GM20431 (cell line): ENCODE measurements around the gene LINGO3.
"Not testable (repeated sequence)": the region's sequence is repeated elsewhere in the genome, so short reads cannot be mapped to it uniquely, and the experiment has no call there.

Source experiments
- in situ Hi-C: fragments of 300-500 bp; cut with MseI, MboI; formaldehyde crosslinking; loops from one replicate; pipeline ENCODE4 v1.15.0; 2020; ENCODE audit warnings: low sequenced_read_pairs; ENCODE audit not compliant: unreplicated experiment

LINGO3 gene

GRCh38 chr19:2308114-2308556 lies at the start of gene LINGO3:
Gene LINGO3 (minus strand): TSS chr19:2308154. CDS start chr19:2291776, 16,378 bp downstream.
- in situ Hi-C loops = no loop called here

GRCh38 chr19:2356036-2356646 lies 48.2 kb upstream of the LINGO3 start:
- in situ Hi-C loops = no loop called here

- in situ Hi-C loops = no loop called here
These were observed 47.4 kb upstream of the LINGO3 start for GRCh38 chr19:2355168-2356035.

- in situ Hi-C loops = no loop called here
These were observed 46.7 kb upstream of the LINGO3 start for GRCh38 chr19:2354670-2355069.

- in situ Hi-C loops = no loop called here
These were observed 46.1 kb upstream of the LINGO3 start for GRCh38 chr19:2353887-2354592.

GRCh38 chr19:2353159-2353886 lies 45.4 kb upstream of the LINGO3 start:
- in situ Hi-C loops = no loop called here

- in situ Hi-C loops = no loop called here
These were observed 44.2 kb upstream of the LINGO3 start for GRCh38 chr19:2352121-2352520.

GRCh38 chr19:2351591-2351990 lies 43.6 kb upstream of the LINGO3 start:
- in situ Hi-C loops = no loop called here

GRCh38 chr19:2350656-2351055 lies 42.7 kb upstream of the LINGO3 start:
- in situ Hi-C loops = no loop called here

- in situ Hi-C loops = not testable (repeated sequence)
These were observed 41.9 kb upstream of the LINGO3 start for GRCh38 chr19:2349818-2350217.

- in situ Hi-C loops = no loop called here
These were observed 38.1 kb upstream of the LINGO3 start for GRCh38 chr19:2345794-2346663.

GRCh38 chr19:2345076-2345475 lies 37.1 kb upstream of the LINGO3 start:
- in situ Hi-C loops = no loop called here

- in situ Hi-C loops = no loop called here
These were observed 36.5 kb upstream of the LINGO3 start for GRCh38 chr19:2344381-2344870.

GRCh38 chr19:2343289-2343982 lies 35.5 kb upstream of the LINGO3 start:
- in situ Hi-C loops = no loop called here

- in situ Hi-C loops = no loop called here
These were observed 34.8 kb upstream of the LINGO3 start for GRCh38 chr19:2342656-2343288.

- in situ Hi-C loops = no loop called here
These were observed 34.0 kb upstream of the LINGO3 start for GRCh38 chr19:2341982-2342381.

GRCh38 chr19:2341244-2341751 lies 33.3 kb upstream of the LINGO3 start:
- in situ Hi-C loops = no loop called here
